Keratinocyte (primary cell): ENCODE measurements around the gene HIP1R.

ENCODE experiments used
- EZH2 ChIP-seq: IDR thresholded peaks from one replicate; pipeline ENCODE4 v1.6.1; 2012; ENCODE audit warnings: inconsistent platforms, mild to moderate bottlenecking, low read length, moderate library complexity
- TF ChIP-seq, protein P1 (sequence below), 3 experiments: IDR thresholded peaks in 1 of 3; conservative IDR thresholded peaks in 1 of 3; optimal IDR thresholded peaks in 1 of 3; 2 replicates in 2 of 3; 3 replicates in 1 of 3; pipeline versions ENCODE3 to v1.5.1; 2011; ENCODE audit warnings: low read length in 3 of 3, mild to moderate bottlenecking in 3 of 3, moderate library complexity in 2 of 3, control low read depth in 1 of 3, inconsistent platforms in 1 of 3; ENCODE audit not compliant: insufficient read depth in 2 of 3; ENCODE audit errors: extremely low read depth in 1 of 3

GRCh38 chr12:122902854-122903692 is 67.8 kb downstream of the HIP1R start:
- TF ChIP-seq, protein P1, sequence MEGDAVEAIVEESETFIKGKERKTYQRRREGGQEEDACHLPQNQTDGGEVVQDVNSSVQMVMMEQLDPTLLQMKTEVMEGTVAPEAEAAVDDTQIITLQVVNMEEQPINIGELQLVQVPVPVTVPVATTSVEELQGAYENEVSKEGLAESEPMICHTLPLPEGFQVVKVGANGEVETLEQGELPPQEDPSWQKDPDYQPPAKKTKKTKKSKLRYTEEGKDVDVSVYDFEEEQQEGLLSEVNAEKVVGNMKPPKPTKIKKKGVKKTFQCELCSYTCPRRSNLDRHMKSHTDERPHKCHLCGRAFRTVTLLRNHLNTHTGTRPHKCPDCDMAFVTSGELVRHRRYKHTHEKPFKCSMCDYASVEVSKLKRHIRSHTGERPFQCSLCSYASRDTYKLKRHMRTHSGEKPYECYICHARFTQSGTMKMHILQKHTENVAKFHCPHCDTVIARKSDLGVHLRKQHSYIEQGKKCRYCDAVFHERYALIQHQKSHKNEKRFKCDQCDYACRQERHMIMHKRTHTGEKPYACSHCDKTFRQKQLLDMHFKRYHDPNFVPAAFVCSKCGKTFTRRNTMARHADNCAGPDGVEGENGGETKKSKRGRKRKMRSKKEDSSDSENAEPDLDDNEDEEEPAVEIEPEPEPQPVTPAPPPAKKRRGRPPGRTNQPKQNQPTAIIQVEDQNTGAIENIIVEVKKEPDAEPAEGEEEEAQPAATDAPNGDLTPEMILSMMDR (optimal IDR thresholded peaks at IDR 0.05 in 1 of 3, IDR thresholded peaks at IDR 0.05 in 1 of 3, conservative IDR thresholded peaks at IDR 0.05 in 1 of 3; ENCODE audit: extremely low read depth in 1 of 3, insufficient read depth in 2 of 3, low read length in 3 of 3): no peak
- TF ChIP-seq EZH2: no peak
